BJ (cell line): ENCODE measurements around the gene FOXD2. TPM values are rescaled to one million over a fixed set of nuclear protein-coding genes. Genes with fewer than 3 reads are reported as not detected.

Experiments used
- CTCF ChIA-PET: fragments of 350-600 bp; formaldehyde crosslinking; extraction: SDS; loops from one replicate; lab custom pipeline; 2021; ENCODE audit warnings: antibody characterized with exemption, inconsistent platforms; lab: Yijun Ruan, JAX
- POLR2A ChIA-PET: fragments of 300-600 bp; sonication (Branson Sonifier 250); formaldehyde crosslinking; extraction: SDS; loops from one replicate; lab custom pipeline; 2021; ENCODE audit warnings: antibody characterized with exemption; lab: Charles Lee
- DNase-seq: peaks from one replicate; pipeline ENCODE4 v3.0.0-alpha.2; 2011; ENCODE audit warnings: low read depth
- H3K27me3 ChIP-seq: 2 replicates; pipeline ENCODE4 v1.6.0; 2011; ENCODE audit warnings: low read length; ENCODE audit not compliant: control insufficient read depth, insufficient read depth
- H3K36me3 ChIP-seq: 2 replicates; pipeline ENCODE4 v1.5.1; 2011; ENCODE audit warnings: low read length; ENCODE audit not compliant: control insufficient read depth, insufficient read depth
- H3K4me3 ChIP-seq: 2 replicates; pipeline ENCODE4 v1.5.1; 2011; ENCODE audit warnings: low read depth, mild to moderate bottlenecking, control low read depth, low read length
- CTCF ChIP-seq: IDR thresholded peaks from 2 replicates; pipeline ENCODE4 v1.5.1; 2011; ENCODE audit warnings: low read depth, mild to moderate bottlenecking, control low read depth, inconsistent platforms, low read length, moderate library complexity; ENCODE audit not compliant: insufficient read depth
- polyA plus RNA-seq: library from polyadenylated mRNA; depleted of rRNA; stranded (reverse); fragments of >200 nt; gene quantifications from 2 replicates; pipeline ENCODE4 v1.2.3, GENCODE V29; 2011

Gene FOXD2
- polyA plus RNA-seq, 1 experiment: 0.09 TPM

- 0 out of 2 replicates have a peak, but pooled peaks cover 1% of the 10 kb centered on the region for H3K27me3 ChIP-seq
- CTCF ChIA-PET: interaction anchor here (0.7 to 3.1 kb wide), 9 partner anchors 12 to 246 kb away, joined by 3 to 15 read pairs (median 3); no protein-coding TSS in a partner anchor
- no peak for TF ChIP-seq CTCF
- POLR2A ChIA-PET: no interaction called here
- no peaks in the 10 kb centered on the region for H3K36me3 ChIP-seq
- no peak for DNase-seq
- H3K4me3 ChIP-seq: no peak overlapping the region
Measured at GRCh38 chr1:47420547-47420946, 17.3 kb upstream of the FOXD2 start.

- Histone ChIP-seq H3K27me3 (no peaks in the 10 kb centered on the region), H3K4me3 (no peak overlapping the region), H3K36me3 (no peaks in the 10 kb centered on the region)
- CTCF ChIA-PET: interaction anchor here (0.7 to 3.7 kb wide), 20 partner anchors 9 to 801 kb away, joined by 3 to 57 read pairs (median 5); partner anchors contain the start of genes FOXD2 and STIL
- POLR2A ChIA-PET: no interaction called here
- no peak for TF ChIP-seq CTCF
- DNase-seq: no peak
Measured at GRCh38 chr1:47423872-47424271, 14.0 kb upstream of the FOXD2 start.

- CTCF ChIA-PET: interaction anchor here (0.6 to 3.7 kb wide), 20 partner anchors 8 to 613 kb away, joined by 3 to 57 read pairs (median 5); partner anchors contain the start of gene FOXD2
- DNase-seq: no peak
- H3K36me3 ChIP-seq: no peaks in the 10 kb centered on the region
- H3K27me3 ChIP-seq: no peaks in the 10 kb centered on the region
- no peak overlapping the region for H3K4me3 ChIP-seq
- TF ChIP-seq CTCF: peak; percentile 90
- POLR2A ChIA-PET: no interaction called here
Measured at GRCh38 chr1:47424336-47424982, 13.4 kb upstream of the FOXD2 start.

- Histone ChIP-seq H3K27me3 (no peaks in the 10 kb centered on the region), H3K36me3 (no peaks in the 10 kb centered on the region; the same call in 1 of the 2 replicates), H3K4me3 (no peak overlapping the region)
- CTCF ChIA-PET: interaction anchor here (0.5 to 12.3 kb wide), 20 partner anchors 9 to 296 kb away, joined by 3 to 169 read pairs (median 4); partner anchors contain the start of gene PDZK1IP1
- POLR2A ChIA-PET: interaction anchor here (0.7 kb wide), 1 partner anchor 34 kb away, joined by 3 read pairs; no protein-coding TSS in a partner anchor
- DNase-seq: no peak
- TF ChIP-seq CTCF: no peak
Measured at GRCh38 chr1:47431534-47431933, 6.3 kb upstream of the FOXD2 start.
